ENCODE measurements around the gene PPDPF. TPM values are rescaled to one million over a fixed set of nuclear protein-coding genes. Genes with fewer than 3 reads are reported as not detected.

The PPDPF gene
- total and polyA plus RNA-seq, 11 donors: 182 to 442 (median 269) TPM

- H3K36me3 ChIP-seq: no peaks in the 10 kb centered on the region
- H3K4me1 ChIP-seq: peaks cover 0 to 6% (median 0%) of the 10 kb centered on the region in 12 donors
- H3K4me3 ChIP-seq: no peak within 1 kb of the TSS
- no peak for DNase-seq
- TF ChIP-seq POLR2A (IDR thresholded peaks at IDR 0.05) (no peak), CTCF (IDR thresholded peaks at IDR 0.05) (no peak)
- H3K27me3 ChIP-seq: peaks cover 0 to 27% (median 17%) of the 10 kb centered on the region in 9 donors
- no peak for ATAC-seq
- no peak within 1 kb of the TSS for H3K27ac ChIP-seq
- 52 to 78% (median 54%) methylated on average over 19 to 35 of the region's 35 CpGs for WGBS, 4 donors
- no peaks in the 10 kb centered on the region for H3K9me3 ChIP-seq
- intact Hi-C loops (cut with DNase I): loop anchor here in 2 of 10 donors (10.0 kb wide), 2 partner anchors 67 to 317 kb away; partner anchors contain the start of genes ABHD16B (in 1 of the 2) and TPD52L2 (in 1 of the 2)
Observed at GRCh38 chr20:63547725-63548480, 27.3 kb downstream of the PPDPF start, which contains the start of gene SRMS. TSS of gene SRMS (minus strand) at chr20:63547749. CDS start at chr20:63547463, 286 bp downstream.

GRCh38 chr20:63548542-63548941 is 28.0 kb downstream of the PPDPF start:
- intact Hi-C loops (cut with DNase I): loop anchor here in 2 of 10 donors (10.0 kb wide), 2 partner anchors 66 to 316 kb away; partner anchors contain the start of genes ABHD16B (in 1 of the 2) and TPD52L2 (in 1 of the 2)
- no peak for DNase-seq
- Histone ChIP-seq H3K27me3 (peaks cover 0 to 27% (median 17%) of the 10 kb centered on the region in 9 donors), H3K27ac (no peak overlapping the region), H3K36me3 (no peaks in the 10 kb centered on the region), H3K4me3 (no peak overlapping the region), H3K9me3 (no peaks in the 10 kb centered on the region), H3K4me1 (peaks cover 0 to 9% (median under 1%) of the 10 kb centered on the region in 12 donors)
- ATAC-seq: no peak
- TF ChIP-seq CTCF (IDR thresholded peaks at IDR 0.05) (no peak), POLR2A (IDR thresholded peaks at IDR 0.05) (no peak)
- 42 to 50% (median 47%) methylated on average over 9 to 11 of the region's 11 CpGs for WGBS, 4 donors

- intact Hi-C loops (cut with DNase I): loop anchor here in 2 of 10 donors (10.0 kb wide), 2 partner anchors 66 to 316 kb away; partner anchors contain the start of genes ABHD16B (in 1 of the 2) and TPD52L2 (in 1 of the 2)
- TF ChIP-seq CTCF (IDR thresholded peaks at IDR 0.05) (no peak), POLR2A (IDR thresholded peaks at IDR 0.05) (no peak)
- DNase-seq (no peak), ATAC-seq (no peak)
- Histone ChIP-seq H3K4me3 (no peak overlapping the region), H3K27me3 (peaks cover 0 to 28% (median 17%) of the 10 kb centered on the region in 9 donors), H3K4me1 (peaks cover 0 to 14% (median 4%) of the 10 kb centered on the region in 12 donors), H3K27ac (no peak overlapping the region), H3K36me3 (no peaks in the 10 kb centered on the region), H3K9me3 (no peaks in the 10 kb centered on the region)
- 41 to 61% (median 50%) methylated on average over 2 to 16 of the region's 25 CpGs for WGBS, 4 donors
Observed at GRCh38 chr20:63549019-63549418, 28.5 kb downstream of the PPDPF start.

GRCh38 chr20:63549679-63550282 is 29.2 kb downstream of the PPDPF start:
- peaks cover 0 to 33% (median 17%) of the 10 kb centered on the region in 9 donors for H3K27me3 ChIP-seq

More at GRCh38 chr20:63549679-63550282, 29.2 kb downstream of the PPDPF start:
- Histone ChIP-seq H3K36me3 (no peaks in the 10 kb centered on the region), H3K27ac (no peak overlapping the region), H3K4me1 (peaks cover 0 to 21% (median 8%) of the 10 kb centered on the region in 12 donors), H3K4me3 (no peak overlapping the region), H3K9me3 (no peaks in the 10 kb centered on the region)
- WGBS, 4 donors: 80 to 90% (median 83%) methylated on average over 18 of the region's 18 CpGs
- intact Hi-C loops (cut with DNase I): loop anchor here in 2 of 10 donors (10.0 kb wide), 2 partner anchors 65 to 315 kb away; partner anchors contain the start of genes ABHD16B (in 1 of the 2) and TPD52L2 (in 1 of the 2)
- TF ChIP-seq CTCF (IDR thresholded peaks at IDR 0.05): no peak
- TF ChIP-seq POLR2A (IDR thresholded peaks at IDR 0.05): no peak
- ATAC-seq (no peak), DNase-seq (no peak)
